Skeletal muscle satellite cell (primary cell): ENCODE measurements around the gene IRX2.

ENCODE experiments used
- H3K27me3 ChIP-seq: 2 replicates; pipeline ENCODE4 v1.7.0; 2013; ENCODE audit warnings: low read length; ENCODE audit not compliant: control insufficient read depth, insufficient read depth
- H3K36me3 ChIP-seq: 2 replicates; pipeline ENCODE4 v1.7.0; 2013; ENCODE audit warnings: mild to moderate bottlenecking, control low read depth, low read length; ENCODE audit not compliant: insufficient read depth
- H3K4me1 ChIP-seq: 2 replicates; pipeline ENCODE4 v1.7.0; 2013; ENCODE audit warnings: low read length; ENCODE audit not compliant: control insufficient read depth, insufficient read depth
- H3K4me2 ChIP-seq: 2 replicates; pipeline ENCODE4 v1.7.0; 2013; ENCODE audit warnings: mild to moderate bottlenecking, low read length
- H3K4me3 ChIP-seq: 2 replicates; pipeline ENCODE4 v1.7.0; 2013; ENCODE audit warnings: low read length
- H3K9ac ChIP-seq: 2 replicates; pipeline ENCODE4 v1.7.0; 2013; ENCODE audit warnings: mild to moderate bottlenecking, low read depth, low read length, moderate library complexity
- H3K9me3 ChIP-seq: replicated peaks from 2 replicates; pipeline ENCODE4 v1.7.0; 2013; ENCODE audit warnings: mild to moderate bottlenecking, control low read depth, low read length

Gene IRX2

DNA sequence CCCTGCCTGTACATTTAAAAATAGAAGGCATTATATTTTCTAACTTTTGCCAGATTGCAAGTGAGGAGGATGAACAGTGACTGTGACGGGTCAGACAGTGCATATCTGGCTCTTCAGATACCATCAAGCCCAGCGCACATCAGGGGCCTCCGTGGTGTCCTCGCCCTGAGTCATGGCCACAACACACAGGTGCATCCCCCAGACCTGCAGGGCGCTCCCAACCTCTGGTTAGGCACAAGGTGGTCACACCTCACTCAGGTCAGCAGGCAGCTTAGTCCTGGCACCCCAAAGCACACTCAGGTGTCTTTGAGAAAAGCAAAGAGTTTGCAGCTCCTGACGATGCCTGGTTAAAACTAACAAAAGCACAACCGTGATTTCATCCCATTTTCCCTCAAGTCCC lies 28.6 kb downstream of the IRX2 start:
- Histone ChIP-seq H3K27me3 (no peaks in the 10 kb centered on the region), H3K9ac (no peak overlapping the region), H3K9me3 (peaks cover 10% of the 10 kb centered on the region), H3K4me1 (no peaks in the 10 kb centered on the region), H3K4me2 (no peak overlapping the region), H3K4me3 (no peak overlapping the region), H3K36me3 (no peaks in the 10 kb centered on the region)

DNA sequence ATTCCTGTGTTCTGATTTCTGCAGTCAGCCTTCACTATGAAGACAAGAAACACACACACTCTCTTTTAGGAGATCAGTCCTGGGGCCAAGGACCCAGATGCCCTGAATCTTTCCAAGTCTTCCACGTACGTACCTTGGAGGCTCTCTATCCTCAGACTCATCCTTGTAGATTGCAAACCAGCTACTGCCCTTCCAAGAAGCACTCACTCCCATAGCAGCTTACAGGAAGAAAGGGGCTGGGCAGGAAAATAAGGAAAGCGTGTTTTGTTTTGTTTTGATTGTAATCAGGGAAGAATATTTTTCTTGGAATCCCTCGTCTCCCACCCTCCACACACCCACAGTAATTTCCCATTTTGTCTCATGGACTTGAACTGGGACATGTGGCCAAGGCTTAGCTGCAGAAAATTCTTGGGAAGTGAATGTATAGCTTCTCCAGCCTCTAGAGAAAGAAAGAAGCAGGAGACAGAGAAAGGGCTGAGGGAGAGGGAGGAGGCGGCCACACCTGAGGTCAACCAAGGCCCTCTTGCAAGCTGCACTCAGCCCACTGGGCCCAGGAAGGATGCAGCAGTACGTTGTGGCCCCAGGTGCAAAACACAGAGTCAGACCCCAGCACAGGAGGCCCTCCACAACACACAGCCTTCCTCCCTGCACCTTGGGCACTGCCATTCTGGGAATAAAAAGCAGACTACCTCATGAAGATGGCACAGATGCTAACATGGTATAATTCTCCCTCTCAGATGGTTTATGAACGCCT lies 29.9 kb downstream of the IRX2 start:
- H3K36me3 ChIP-seq, result no peaks in the 10 kb centered on the region
- no peak overlapping the region for H3K4me3 ChIP-seq
- H3K9me3 ChIP-seq, result peaks cover 10% of the 10 kb centered on the region
- no peak overlapping the region for H3K9ac ChIP-seq
- H3K4me1 ChIP-seq, result no peaks in the 10 kb centered on the region
- no peaks in the 10 kb centered on the region for H3K27me3 ChIP-seq
- no peak overlapping the region for H3K4me2 ChIP-seq

DNA sequence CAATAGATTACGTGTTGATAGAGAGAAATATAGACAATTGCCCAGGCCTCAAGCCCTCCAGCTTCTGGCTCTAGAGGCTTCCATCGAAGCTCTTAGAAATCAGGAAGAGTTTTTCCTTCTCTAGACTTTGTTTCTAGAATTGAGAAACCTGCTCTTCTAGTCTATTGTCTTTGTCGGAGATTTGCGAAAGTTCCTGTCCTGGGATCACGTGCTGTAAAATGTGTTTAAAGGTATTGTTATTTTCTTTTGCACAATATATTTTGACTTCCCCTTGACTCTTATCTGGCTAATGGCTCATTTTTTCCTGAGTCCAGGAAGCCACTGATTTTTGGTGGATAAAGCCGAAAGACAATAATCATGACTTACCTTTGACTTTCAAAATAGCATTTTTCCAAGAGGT lies 32.1 kb downstream of the IRX2 start:
- Histone ChIP-seq H3K4me2 (no peak overlapping the region), H3K9me3 (peaks cover 6% of the 10 kb centered on the region), H3K27me3 (no peaks in the 10 kb centered on the region), H3K9ac (no peak overlapping the region), H3K4me1 (no peaks in the 10 kb centered on the region), H3K4me3 (no peak overlapping the region), H3K36me3 (no peaks in the 10 kb centered on the region)

DNA sequence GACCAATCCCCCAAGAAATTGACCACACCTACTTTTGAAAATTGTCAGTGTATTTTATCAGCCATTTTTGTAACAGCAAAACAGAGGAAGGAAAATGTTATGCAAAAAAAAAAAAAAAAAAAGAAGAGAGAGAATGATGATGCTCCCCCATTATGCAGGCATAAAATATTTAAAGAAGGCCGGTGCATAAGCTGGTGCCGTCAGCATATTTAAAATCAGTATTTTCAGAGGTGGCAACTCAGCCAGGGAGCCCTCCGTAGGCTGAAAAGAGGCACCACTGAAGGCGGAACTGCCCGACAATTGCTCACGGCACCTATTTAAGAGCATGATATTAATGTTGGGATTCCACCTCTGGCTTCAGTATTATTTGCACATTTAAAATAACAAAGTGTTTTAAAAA lies 33.4 kb downstream of the IRX2 start:
- Histone ChIP-seq H3K9me3 (peaks cover 11% of the 10 kb centered on the region), H3K4me2 (no peak overlapping the region), H3K27me3 (no peaks in the 10 kb centered on the region), H3K4me3 (no peak overlapping the region), H3K36me3 (no peaks in the 10 kb centered on the region), H3K9ac (no peak overlapping the region), H3K4me1 (no peaks in the 10 kb centered on the region)

DNA sequence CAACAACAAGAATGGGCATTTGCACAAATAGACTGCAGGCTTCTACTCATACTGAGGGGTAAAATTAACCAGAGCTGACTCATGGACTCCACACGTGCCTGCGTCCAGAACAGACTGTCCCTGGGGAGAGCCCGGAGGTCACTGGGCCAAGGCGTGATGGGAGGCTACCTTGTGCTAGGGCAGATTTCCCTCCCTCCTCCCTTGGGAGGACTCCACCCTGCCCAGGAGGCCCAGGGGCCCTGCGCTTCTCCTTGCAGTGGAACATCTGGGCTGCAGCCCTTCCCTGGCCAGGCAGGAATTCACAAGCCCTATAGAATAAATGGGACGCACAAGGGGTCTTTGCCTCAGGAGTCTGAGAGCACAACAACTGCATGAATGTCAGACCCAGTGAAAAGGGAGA lies 35.6 kb downstream of the IRX2 start:
- no peaks in the 10 kb centered on the region for H3K36me3 ChIP-seq
- peaks cover 9% of the 10 kb centered on the region for H3K9me3 ChIP-seq
- no peaks in the 10 kb centered on the region for H3K4me1 ChIP-seq
- H3K4me2 ChIP-seq, result no peak overlapping the region
- H3K27me3 ChIP-seq, result no peaks in the 10 kb centered on the region
- H3K4me3 ChIP-seq, result no peak overlapping the region
- H3K9ac ChIP-seq, result no peak overlapping the region

DNA sequence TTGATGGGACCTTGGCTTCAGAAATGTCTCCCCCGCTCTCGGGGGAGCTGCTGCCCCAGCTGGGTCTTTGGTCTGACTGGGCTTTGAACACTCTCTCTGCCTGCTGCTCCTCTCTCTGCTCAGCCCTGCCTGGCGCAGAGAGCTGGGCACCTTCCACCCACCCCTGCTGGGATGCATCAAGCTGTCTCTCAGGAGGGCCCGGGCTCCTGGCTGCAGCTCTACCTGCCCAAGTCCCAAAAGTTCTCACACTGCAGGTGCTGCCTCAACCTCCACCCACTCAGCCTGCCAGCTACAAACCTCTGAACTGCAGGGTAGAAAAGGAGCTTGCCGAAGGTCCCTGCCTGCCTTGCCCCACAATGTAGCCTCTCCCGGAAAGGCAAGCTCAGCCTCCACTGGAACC lies 36.7 kb downstream of the IRX2 start:
- no peaks in the 10 kb centered on the region for H3K4me1 ChIP-seq
- H3K27me3 ChIP-seq, result no peaks in the 10 kb centered on the region
- no peak overlapping the region for H3K9ac ChIP-seq
- no peak overlapping the region for H3K4me3 ChIP-seq
- H3K9me3 ChIP-seq, result peaks cover 9% of the 10 kb centered on the region
- H3K36me3 ChIP-seq, result no peaks in the 10 kb centered on the region
- no peak overlapping the region for H3K4me2 ChIP-seq

DNA sequence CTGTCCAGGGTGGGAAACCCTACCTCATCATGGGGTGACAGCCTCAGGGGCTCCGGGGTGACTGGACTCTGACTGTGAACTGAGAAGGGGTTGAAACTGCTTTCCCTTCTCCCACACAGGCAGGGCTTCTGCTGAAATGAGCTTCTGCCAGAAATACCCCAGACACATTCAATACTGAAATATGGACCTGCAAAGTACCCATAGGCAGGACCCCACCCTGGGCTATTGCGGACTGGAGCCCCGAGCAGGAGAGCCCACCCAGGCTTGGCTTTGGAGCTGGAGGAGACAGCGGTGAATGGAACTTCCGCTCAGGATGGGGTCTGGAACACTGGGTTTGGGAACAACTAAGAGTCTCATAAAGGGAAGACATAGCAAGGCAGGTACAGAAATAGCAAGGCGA lies 37.5 kb downstream of the IRX2 start:
- H3K27me3 ChIP-seq, result no peaks in the 10 kb centered on the region
- H3K9ac ChIP-seq, result no peak overlapping the region
- no peak overlapping the region for H3K4me3 ChIP-seq
- H3K9me3 ChIP-seq, result peaks cover 9% of the 10 kb centered on the region
- H3K4me2 ChIP-seq, result no peak overlapping the region
- no peaks in the 10 kb centered on the region for H3K36me3 ChIP-seq
- H3K4me1 ChIP-seq, result no peaks in the 10 kb centered on the region

DNA sequence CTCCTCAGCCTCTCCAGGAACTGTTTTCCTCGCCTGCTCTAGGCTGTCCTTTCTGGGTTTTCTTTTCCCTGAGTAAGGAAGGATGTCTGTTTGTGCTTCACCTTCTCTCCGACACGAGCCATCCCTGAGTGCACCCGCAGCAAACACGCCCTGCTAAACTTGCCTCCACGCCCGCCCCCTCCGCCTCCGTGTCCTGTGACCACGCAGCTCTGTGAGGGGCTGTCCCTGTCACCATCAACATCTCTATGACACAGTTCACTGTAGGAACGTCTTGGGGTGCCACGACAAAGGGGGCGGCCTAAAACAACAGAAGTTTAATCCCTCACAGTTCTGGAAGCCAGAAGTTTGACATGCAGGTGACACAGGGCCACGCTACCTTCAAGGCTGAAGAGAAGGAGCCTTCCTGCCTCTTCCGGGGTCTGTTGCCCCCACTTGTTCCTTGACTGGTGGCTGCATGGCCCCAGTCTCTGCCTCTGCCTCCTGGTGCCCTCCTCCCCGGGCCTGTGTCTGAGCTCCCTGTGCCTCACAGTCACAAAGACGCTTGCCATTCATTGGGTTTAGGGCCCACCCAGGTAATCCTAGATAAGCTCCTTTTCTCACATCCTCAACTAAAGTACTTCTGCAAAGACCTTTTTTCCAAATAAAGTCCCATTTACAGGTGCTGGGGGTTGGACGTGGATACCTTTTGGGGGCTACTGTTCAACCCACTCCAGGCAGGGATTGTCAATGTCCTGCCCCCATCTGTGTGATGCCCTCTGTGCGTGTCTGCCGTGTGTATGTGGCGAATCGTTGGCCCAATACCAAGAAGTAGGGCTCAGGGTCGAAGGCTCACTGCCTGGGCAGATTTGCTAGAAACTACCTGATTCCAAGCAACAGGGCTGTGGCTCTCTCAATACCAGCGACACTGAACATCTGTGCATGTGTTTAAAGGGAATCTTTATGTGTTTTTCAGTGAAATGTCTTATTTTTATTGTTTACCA lies 39.7 kb downstream of the IRX2 start:
- no peaks in the 10 kb centered on the region for H3K27me3 ChIP-seq
- no peak overlapping the region for H3K4me2 ChIP-seq
- H3K4me3 ChIP-seq, result no peak overlapping the region
- peaks cover 10% of the 10 kb centered on the region for H3K9me3 ChIP-seq
- H3K36me3 ChIP-seq, result no peaks in the 10 kb centered on the region
- no peaks in the 10 kb centered on the region for H3K4me1 ChIP-seq
- no peak overlapping the region for H3K9ac ChIP-seq

DNA sequence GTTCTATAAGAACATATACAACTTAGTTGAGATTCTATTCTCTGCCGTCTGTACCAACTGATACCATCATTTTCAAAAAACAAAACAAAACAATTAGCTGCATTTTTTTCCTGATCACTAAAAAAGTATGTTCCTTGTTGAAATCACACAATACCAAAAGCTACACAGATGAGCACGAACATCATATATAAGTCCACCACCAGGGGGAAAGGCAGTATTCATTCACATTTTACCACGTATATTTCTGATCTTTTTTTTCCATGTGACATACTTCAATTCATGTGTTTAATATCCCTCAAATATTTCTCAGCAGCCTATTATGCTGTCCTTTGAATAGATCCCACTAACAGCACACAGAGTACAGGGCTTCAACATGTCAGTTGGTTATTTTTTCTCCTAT lies 40.6 kb downstream of the IRX2 start:
- Histone ChIP-seq H3K4me2 (no peak overlapping the region), H3K9ac (no peak overlapping the region), H3K27me3 (no peaks in the 10 kb centered on the region), H3K4me3 (no peak overlapping the region), H3K9me3 (peaks cover 9% of the 10 kb centered on the region), H3K4me1 (no peaks in the 10 kb centered on the region), H3K36me3 (no peaks in the 10 kb centered on the region)

DNA sequence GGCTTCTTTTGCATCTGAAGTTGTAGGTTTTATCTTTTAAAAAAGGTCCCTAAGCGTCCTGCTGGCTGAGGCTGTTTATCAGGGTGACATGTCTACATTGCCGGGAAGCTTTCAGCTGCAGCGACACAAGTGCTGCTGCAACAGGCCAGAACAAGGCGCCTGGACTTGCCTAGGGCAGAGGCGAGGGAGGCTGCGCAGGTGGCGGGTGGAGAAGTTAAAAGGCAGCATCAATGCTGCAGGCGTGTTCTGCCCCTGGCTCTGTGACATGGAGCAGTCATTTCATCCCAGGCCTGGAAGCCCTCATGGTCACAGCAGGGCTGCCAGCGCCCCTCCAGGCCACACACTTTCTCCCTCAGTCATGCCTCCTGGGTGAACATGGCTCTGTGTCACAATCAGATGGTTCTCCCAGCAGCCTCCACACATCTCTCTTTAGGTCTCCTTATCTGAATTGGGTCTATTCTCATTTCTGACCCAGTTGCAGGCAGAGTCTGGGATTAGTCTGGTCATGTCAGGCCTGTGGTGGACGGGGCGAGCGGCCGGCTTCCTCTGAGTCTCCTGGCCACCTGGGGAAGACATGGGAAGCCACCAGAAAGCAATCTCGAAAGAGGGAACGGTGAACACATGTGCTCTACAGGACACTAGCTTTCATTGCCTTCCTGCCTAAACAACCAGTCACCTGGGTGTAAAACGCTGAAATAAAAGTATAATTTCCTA lies 41.3 kb downstream of the IRX2 start:
- H3K4me3 ChIP-seq, result no peak overlapping the region

DNA sequence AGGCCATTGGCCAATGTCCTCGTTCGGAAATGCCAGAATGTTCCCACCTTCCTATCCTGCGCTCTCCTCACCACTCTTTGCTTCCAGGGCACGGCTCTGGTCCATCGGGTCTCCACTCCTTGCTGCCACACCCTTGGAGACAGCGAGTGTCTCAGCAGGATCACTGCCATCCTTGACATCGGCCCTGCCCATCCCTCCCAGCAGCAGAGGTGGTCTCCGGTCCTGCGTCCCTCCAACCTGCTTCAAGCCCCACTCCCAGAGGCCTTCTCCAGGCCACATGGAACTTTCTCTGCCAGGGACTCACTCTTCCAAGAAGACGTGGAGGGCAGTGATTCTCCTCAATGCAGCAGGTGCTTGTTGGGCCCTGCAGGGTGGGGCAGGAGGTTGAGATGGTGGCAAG lies 42.7 kb downstream of the IRX2 start:
- Histone ChIP-seq H3K4me3 (no peak overlapping the region), H3K36me3 (no peaks in the 10 kb centered on the region), H3K27me3 (no peaks in the 10 kb centered on the region), H3K9me3 (peaks cover 5% of the 10 kb centered on the region), H3K4me1 (no peaks in the 10 kb centered on the region), H3K9ac (no peak overlapping the region), H3K4me2 (no peak overlapping the region)

More for the DNA sequence above, 41.3 kb downstream of the IRX2 start:
- no peaks in the 10 kb centered on the region for H3K4me1 ChIP-seq
- H3K4me2 ChIP-seq, result no peak overlapping the region
- H3K9ac ChIP-seq, result no peak overlapping the region
- peaks cover 9% of the 10 kb centered on the region for H3K9me3 ChIP-seq
- no peaks in the 10 kb centered on the region for H3K36me3 ChIP-seq
- no peaks in the 10 kb centered on the region for H3K27me3 ChIP-seq
